ENCODE measurements around the gene FBXW7.
"Not testable (repeated sequence)": the region's sequence is repeated elsewhere in the genome, so short reads cannot be mapped to it uniquely, and the experiment has no call there.

FBXW7 gene

DNA sequence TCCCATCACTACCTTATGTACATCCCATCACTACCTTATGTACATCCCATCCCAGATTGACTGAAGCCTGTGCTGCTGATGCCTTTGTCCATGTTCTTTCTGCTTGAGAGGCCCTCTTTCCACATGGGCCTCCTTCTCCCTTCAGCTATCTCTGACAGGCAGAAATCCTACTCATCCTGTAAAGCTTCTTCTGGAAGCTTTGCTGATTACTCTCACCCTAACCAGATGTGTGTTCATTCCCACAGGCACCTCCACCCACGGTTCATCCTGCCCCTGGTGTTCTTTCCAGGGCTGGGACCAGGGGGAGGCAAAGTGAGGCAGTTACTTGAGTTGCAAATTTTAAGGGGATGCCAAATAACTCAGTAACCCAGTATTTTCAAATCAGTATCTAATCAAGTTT is 22.5 kb upstream of the FBXW7 start:
- no peak for DNase-seq (ENCODE audit: low read depth)
- TF ChIP-seq, protein P1, sequence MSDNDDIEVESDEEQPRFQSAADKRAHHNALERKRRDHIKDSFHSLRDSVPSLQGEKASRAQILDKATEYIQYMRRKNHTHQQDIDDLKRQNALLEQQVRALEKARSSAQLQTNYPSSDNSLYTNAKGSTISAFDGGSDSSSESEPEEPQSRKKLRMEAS (IDR thresholded peaks at IDR 0.05; ENCODE audit: low read depth, low read length) = no peak
- TF ChIP-seq, protein P2, sequence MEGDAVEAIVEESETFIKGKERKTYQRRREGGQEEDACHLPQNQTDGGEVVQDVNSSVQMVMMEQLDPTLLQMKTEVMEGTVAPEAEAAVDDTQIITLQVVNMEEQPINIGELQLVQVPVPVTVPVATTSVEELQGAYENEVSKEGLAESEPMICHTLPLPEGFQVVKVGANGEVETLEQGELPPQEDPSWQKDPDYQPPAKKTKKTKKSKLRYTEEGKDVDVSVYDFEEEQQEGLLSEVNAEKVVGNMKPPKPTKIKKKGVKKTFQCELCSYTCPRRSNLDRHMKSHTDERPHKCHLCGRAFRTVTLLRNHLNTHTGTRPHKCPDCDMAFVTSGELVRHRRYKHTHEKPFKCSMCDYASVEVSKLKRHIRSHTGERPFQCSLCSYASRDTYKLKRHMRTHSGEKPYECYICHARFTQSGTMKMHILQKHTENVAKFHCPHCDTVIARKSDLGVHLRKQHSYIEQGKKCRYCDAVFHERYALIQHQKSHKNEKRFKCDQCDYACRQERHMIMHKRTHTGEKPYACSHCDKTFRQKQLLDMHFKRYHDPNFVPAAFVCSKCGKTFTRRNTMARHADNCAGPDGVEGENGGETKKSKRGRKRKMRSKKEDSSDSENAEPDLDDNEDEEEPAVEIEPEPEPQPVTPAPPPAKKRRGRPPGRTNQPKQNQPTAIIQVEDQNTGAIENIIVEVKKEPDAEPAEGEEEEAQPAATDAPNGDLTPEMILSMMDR (IDR thresholded peaks at IDR 0.05; ENCODE audit: low read depth, low read length) = no peak
- no peak for TF ChIP-seq MYC (IDR thresholded peaks at IDR 0.05; ENCODE audit: low read depth, low read length)
- no peak for TF ChIP-seq POLR2A (IDR thresholded peaks at IDR 0.05; ENCODE audit: extremely low read depth, insufficient read length)
- H3K4me3 ChIP-seq (ENCODE audit: low read depth, low read length) = no peak overlapping the region

DNA sequence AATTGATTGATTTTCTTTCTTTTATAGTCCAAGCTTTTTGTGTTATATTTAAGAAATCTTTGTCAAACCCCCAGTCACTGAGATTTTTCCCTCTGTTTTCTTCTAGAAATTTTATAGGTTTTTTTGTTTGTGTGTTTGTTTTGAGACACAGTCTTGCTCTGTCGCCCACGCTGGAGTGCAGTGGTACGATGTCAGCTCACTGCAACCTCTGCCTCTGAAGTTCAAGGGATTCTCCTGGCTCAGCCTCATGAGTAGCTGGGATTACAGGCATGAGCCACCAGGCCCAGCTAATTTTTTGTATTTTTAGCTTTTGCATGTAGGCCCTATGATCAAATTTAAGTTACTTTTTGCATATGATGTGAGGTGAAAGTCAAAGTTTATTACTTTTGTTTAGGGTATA is 20.9 kb upstream of the FBXW7 start:
- TF ChIP-seq, protein P1 (IDR thresholded peaks at IDR 0.05; ENCODE audit: low read depth, low read length) = no peak
- TF ChIP-seq, protein P2 (IDR thresholded peaks at IDR 0.05; ENCODE audit: low read depth, low read length) = no peak
- TF ChIP-seq MYC (IDR thresholded peaks at IDR 0.05; ENCODE audit: low read depth, low read length) = no peak
- TF ChIP-seq POLR2A (IDR thresholded peaks at IDR 0.05; ENCODE audit: extremely low read depth, insufficient read length) = no peak
- DNase-seq (ENCODE audit: low read depth) = no peak
- no peak overlapping the region for H3K4me3 ChIP-seq (ENCODE audit: low read depth, low read length)

DNA sequence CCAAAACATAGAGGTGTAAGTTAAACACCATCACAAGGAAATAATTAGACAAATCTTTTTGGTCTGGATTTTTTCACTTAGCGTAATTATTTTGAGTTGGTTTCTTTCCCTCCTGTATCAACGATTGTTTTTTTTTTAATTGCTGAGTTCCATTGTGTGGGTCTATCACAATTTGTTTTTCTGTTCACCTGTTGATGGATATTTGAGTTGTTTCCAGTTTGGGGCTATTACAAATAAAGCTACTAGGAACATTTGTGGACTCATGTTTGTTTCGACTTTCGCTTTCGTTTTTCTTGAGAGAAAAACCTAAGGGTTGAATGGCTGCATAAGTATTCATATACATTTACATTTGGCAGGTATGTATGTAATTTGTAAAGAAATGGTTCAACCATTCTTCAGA is 20.4 kb upstream of the FBXW7 start:
- no peak overlapping the region for H3K4me3 ChIP-seq (ENCODE audit: low read depth, low read length)
- no peak for DNase-seq (ENCODE audit: low read depth)
- TF ChIP-seq, protein P2 (IDR thresholded peaks at IDR 0.05; ENCODE audit: low read depth, low read length) = no peak
- TF ChIP-seq, protein P1 (IDR thresholded peaks at IDR 0.05; ENCODE audit: low read depth, low read length) = no peak
- TF ChIP-seq POLR2A (IDR thresholded peaks at IDR 0.05; ENCODE audit: extremely low read depth, insufficient read length) = no peak
- TF ChIP-seq MYC (IDR thresholded peaks at IDR 0.05; ENCODE audit: low read depth, low read length) = no peak

DNA sequence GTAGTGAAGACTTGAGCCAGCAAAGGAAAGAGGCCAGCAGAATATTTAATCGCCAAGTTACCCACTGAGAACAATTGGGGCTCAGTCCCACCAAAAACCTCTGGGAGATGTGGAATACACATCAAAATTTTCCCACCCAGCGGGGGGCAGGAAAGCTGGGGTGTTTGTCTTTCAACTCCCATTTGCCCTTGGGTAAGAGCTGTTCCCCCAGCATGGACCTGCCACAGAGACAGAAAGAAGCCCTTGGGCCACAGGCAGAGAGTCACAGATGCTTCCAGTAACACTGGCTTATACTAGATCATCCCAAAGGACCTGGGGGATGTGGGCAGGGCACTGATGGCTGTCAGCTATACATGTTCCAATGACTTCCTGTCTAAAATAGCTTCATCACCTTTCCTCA is 18.9 kb upstream of the FBXW7 start:
- no peak for DNase-seq (ENCODE audit: low read depth)
- no peak for TF ChIP-seq POLR2A (IDR thresholded peaks at IDR 0.05; ENCODE audit: extremely low read depth, insufficient read length)
- TF ChIP-seq, protein P1 (IDR thresholded peaks at IDR 0.05; ENCODE audit: low read depth, low read length) = no peak
- TF ChIP-seq, protein P2 (IDR thresholded peaks at IDR 0.05; ENCODE audit: low read depth, low read length) = no peak
- no peak for TF ChIP-seq MYC (IDR thresholded peaks at IDR 0.05; ENCODE audit: low read depth, low read length)
- H3K4me3 ChIP-seq (ENCODE audit: low read depth, low read length) = no peak overlapping the region

DNA sequence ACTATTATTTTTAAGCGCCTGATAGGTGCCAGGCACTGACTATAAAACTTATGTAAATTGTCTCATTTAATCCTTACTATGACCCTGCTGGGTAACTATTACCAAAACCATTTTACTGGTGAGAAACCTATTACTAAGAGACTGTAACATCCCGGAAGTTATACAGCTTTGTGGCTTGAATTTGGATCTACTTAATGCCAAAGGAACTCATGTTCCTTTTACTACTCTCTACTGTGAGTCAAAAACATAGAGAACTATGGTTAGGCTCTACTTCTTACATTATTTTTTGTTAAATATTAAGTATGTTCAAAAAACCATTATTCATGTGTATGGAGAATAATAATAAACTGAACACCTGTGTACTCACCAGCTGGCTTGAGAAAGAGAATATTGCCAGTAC is 14.8 kb upstream of the FBXW7 start:
- H3K4me3 ChIP-seq (ENCODE audit: low read depth, low read length); DNase-seq (ENCODE audit: low read depth): not testable (repeated sequence)

DNA sequence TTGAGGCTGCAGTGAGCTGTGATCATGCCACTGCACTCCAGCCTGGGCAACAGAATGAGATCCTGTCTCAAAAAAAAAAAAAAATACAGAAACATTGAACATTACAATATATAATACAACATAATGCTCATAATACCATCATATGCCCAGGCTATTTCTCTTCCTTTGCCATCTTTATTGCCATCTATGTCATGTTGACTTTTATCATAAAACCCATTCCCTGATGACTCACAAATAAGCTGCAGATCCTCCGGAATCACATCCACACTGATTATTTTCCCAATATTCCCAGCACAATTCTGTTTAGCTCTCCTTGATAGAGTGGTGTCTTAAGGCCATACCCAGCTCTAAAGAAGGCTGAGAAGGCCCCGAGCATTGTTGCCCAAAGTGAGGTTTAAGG is 9.2 kb upstream of the FBXW7 start:
- no peak for DNase-seq (ENCODE audit: low read depth)
- H3K4me3 ChIP-seq (ENCODE audit: low read depth, low read length) = no peak overlapping the region
- TF ChIP-seq MYC (IDR thresholded peaks at IDR 0.05; ENCODE audit: low read depth, low read length) (no peak), POLR2A (IDR thresholded peaks at IDR 0.05; ENCODE audit: extremely low read depth, insufficient read length) (no peak)
- TF ChIP-seq, protein P2 (IDR thresholded peaks at IDR 0.05; ENCODE audit: low read depth, low read length) = no peak
- TF ChIP-seq, protein P1 (IDR thresholded peaks at IDR 0.05; ENCODE audit: low read depth, low read length) = no peak

DNA sequence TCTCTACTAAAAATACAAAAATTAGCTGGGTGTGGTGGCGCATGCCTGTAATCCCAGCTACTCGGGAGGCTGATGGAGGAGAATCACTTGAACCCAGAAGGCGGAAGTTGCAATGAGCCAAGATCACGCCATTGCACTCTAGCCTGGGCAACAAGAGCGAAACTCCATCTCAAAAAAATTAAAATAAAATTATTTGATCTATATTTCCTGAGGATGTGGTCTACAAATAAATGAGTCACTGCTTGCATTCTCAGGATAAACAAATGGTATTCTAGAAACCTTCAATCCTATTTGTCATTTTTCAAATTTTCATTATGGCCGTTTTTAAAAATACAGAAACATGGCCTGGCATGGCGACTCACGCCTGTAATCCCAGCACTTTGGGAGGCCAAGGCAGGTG is 8.6 kb upstream of the FBXW7 start:
- not testable (repeated sequence) for H3K4me3 ChIP-seq (ENCODE audit: low read depth, low read length); DNase-seq (ENCODE audit: low read depth)

Data from NB4 (cell line).